DMS114 treated with DMSO at 0.1 percent for 48 hours (cell line): ENCODE results near the gene ATRIP.
"Not testable (repeated sequence)": the region's sequence is repeated elsewhere in the genome, so short reads cannot be mapped to it uniquely, and the experiment has no call there.

Experiments
- DNase-seq: peaks from one replicate; lab custom pipeline; 2025; ENCODE audit not compliant: unreplicated experiment; lab: John Stamatoyannopoulos, UW

The ATRIP gene

GRCh38 chr3:48446425-48447193 is at the start of gene ATRIP:
Gene ATRIP (plus strand): TSS chr3:48446737. CDS start chr3:48446846, 109 bp downstream.
- peak; percentile 80 for DNase-seq

GRCh38 chr3:48397767-48398681 is 48.5 kb upstream of the ATRIP start:
- DNase-seq = no peak

GRCh38 chr3:48398701-48399386 is 47.7 kb upstream of the ATRIP start:
- no peak for DNase-seq

- DNase-seq = no peak
These were observed 47.0 kb upstream of the ATRIP start for GRCh38 chr3:48399387-48400172.

- peak; percentile 18 for DNase-seq
These were observed 45.6 kb upstream of the ATRIP start for GRCh38 chr3:48400824-48401433.

- not testable (repeated sequence) for DNase-seq
These were observed 45.1 kb upstream of the ATRIP start for GRCh38 chr3:48401434-48401901.

GRCh38 chr3:48402281-48402732 is 44.2 kb upstream of the ATRIP start:
- DNase-seq = no peak

GRCh38 chr3:48402907-48403306 is 43.6 kb upstream of the ATRIP start:
- DNase-seq = no peak

GRCh38 chr3:48403533-48404439 is 42.8 kb upstream of the ATRIP start:
- DNase-seq = no peak

- DNase-seq = no peak
These were observed 41.8 kb upstream of the ATRIP start for GRCh38 chr3:48404440-48405342.

GRCh38 chr3:48405343-48405881 is 41.1 kb upstream of the ATRIP start:
- no peak for DNase-seq

GRCh38 chr3:48405971-48406370 is 40.6 kb upstream of the ATRIP start:
- DNase-seq = no peak

GRCh38 chr3:48406443-48407431 is 39.8 kb upstream of the ATRIP start:
- no peak for DNase-seq

GRCh38 chr3:48407542-48408099 is 38.9 kb upstream of the ATRIP start:
- DNase-seq = no peak

- DNase-seq = no peak
These were observed 37.7 kb upstream of the ATRIP start for GRCh38 chr3:48408823-48409281.
